Measurements from ENCODE around the gene PJA2.

Gene PJA2

DNA sequence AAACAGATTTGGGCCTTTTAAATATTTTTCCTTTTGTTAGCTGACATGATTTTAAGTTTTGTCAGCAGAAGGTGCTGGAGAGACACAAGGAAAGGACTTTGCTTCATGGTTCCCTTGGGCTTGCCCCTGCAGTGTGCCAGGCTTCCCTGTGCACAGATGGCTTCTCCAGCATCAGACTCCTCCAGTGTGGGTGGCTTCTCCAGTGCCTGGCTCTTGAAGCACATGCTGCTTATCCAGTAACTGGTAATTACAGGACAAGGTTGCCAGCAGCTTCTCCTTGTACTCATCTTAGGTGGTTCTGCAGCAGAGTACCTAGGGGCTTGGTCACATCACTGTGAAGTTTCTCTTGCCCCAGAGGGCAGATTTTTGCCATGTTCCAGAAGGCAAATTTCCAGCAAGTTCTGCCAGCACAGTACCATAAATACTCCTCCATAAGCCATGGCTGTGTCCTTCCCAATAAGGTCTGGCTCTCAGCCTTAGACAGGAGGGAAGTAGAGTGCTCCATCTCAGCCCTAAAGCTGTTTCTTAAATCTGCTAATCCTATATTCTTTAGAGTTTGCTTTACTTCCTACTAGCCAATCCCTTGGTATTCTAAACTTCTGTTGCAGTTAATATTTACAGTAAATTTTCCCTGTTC, 62.4 kb downstream of the PJA2 start:
- DNase-seq: no peak

DNA sequence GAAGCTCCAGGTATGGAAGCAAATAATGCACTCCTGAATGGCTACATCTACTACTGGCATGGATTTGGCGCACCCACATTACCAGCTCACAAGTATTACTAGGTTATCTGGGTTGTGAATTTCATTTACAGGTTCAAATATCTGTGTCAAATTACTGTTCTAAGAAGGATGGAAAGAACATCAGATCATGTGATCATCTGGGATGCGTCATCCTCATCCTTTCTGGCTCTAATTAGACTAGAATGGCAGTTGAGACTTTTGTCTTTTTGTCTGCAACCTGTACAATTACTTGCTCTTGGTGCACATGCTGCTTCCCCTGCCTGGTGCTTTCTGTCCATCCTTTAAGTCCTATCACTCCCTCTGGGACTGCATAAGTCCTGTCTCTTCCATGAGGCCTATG, 64.1 kb downstream of the PJA2 start:
- no peak for DNase-seq

GRCh38 chr5:109340351-109340750, 69.4 kb downstream of the PJA2 start:
- no peak for DNase-seq

DNA sequence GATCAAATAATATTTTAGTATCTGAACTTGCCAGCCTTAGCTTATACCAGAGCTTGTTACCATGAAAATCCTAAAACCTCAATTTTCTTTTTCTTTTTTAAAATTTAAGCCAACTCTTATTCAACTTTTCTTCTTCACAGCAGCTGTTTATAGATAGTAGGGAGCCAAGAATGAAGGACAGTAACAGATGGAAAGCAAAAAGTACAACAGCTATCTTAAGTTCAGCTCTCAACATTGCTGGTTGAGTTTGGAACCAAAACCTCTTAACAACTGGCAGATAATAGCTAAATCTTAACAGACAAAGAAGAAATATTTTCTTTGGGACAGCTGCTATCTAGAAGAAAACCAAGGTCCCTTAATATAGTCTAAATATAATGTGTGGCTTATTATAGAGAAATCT, 74.7 kb downstream of the PJA2 start:
- DNase-seq: no peak

GRCh38 chr5:109334056-109334455, 75.7 kb downstream of the PJA2 start:
- DNase-seq: no peak

GRCh38 chr5:109329333-109330237, 80.2 kb downstream of the PJA2 start:
- DNase-seq: no peak

DNA sequence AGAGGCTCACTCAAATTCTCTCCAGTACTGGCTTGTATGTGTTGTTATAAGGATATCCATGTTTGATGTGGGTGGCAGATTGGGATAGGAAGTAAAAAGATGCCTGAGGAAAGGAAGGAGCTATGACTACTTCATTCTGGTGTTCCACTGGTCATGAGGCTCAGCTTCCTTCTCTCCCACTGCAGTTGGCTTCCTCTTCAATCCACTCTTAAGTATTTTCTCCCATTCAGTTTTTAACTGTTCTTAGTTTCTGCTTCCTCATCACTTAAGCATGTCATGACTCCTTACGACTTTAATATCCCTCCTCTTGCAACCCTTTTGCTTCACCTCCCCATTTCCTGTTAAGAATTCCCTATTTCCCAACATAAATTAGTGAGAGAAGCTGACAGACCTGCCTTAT, 81.1 kb downstream of the PJA2 start:
- DNase-seq: no peak

- DNase-seq: no peak
Observed at GRCh38 chr5:109327570-109327969, 82.2 kb downstream of the PJA2 start.

GRCh38 chr5:109326919-109327318, 82.9 kb downstream of the PJA2 start:
- DNase-seq: no peak

- DNase-seq: no peak
Observed at GRCh38 chr5:109325456-109325855, 84.3 kb downstream of the PJA2 start.

DNA sequence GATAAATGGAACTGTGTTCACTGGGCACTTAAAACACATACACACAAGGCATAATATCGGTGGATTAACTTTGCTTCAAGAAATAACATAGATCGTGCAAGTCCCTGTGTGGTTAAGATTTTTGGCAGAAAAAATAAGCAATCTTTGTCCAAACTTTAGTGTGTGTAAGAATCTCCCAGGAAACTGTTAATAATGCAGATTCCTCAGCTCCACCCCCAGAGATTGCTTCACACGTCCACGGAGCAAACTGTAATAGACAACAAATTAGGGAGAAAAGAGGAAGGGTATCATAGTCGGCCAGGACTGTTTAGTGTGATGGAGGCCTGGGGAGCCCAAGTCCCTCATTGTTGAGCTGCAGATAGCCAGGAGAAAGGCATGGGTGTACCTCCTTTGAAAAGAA, 84.8 kb downstream of the PJA2 start:
- no peak for DNase-seq

GRCh38 chr5:109324351-109324750, 85.4 kb downstream of the PJA2 start:
- DNase-seq: no peak

DNA sequence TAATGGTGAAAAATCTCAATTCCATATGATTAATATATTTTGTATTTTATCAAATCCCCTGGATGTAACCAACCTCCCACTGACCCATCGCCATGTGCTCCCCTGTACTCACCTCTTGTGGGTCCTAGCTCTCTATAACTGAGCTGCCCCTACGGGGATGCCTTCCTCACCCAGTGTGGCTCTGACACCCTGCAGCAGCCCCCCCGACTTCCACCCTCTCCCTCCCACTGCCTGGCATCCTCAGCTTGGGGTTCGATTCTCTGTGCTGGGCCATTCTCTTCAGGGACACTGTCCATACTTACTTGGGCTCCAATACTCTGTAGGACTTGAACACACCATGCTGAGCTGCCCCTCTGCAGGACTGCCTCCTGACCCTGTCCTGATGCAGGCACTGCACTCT, 87.1 kb downstream of the PJA2 start:
- no peak for DNase-seq

DNA sequence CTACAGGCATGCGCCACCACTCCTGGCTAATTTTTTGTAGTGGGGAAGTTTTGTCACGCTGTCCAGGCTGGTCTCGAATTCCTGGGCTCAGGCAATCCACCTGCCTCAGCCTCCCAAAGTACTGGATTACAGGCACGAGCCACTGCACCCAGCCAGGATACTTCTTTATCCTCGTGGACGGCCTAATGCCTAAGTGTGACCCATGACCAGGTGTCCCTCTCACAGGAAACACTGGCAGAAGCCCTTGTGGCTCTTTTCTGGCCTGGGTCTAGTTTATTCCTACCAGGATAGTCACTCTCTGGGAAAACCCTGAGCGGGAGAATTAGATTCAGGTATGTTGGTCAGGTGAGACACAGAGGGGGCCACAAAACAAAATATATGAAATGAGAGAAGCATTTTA, 90.4 kb downstream of the PJA2 start:
- no peak for DNase-seq

DNA sequence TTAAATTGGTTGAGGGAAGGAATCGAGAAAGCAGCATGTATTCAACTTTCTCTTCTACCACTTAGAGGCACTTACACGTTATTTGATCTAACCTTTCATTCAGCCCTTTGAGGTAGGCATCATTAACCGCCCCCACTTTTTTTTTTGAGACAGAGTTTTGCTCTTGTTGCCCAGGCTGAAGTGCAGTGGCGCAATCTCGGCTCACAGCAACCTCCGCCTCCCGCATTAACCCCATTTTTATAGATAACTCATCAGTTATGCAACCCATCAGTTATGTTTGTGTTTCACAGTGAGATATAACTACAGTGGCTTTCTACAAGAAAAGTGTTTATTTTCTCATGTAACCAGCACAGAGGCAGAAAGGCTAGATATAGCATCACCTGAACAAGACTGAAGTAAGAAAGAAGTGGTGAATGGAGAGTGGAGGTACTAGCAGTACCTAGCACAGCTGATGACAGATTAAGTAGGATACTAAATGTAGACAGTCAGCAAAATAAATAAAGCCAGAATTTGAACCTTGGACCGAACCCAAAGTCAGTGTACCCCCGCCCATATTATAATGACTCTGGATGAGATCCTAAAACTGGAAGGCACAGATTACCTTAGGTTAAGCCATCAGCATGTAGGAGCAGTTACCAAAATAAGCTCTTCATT, 91.2 kb downstream of the PJA2 start:
- no peak for DNase-seq

GRCh38 chr5:109316634-109317033, 93.1 kb downstream of the PJA2 start:
- no peak for DNase-seq

DNA sequence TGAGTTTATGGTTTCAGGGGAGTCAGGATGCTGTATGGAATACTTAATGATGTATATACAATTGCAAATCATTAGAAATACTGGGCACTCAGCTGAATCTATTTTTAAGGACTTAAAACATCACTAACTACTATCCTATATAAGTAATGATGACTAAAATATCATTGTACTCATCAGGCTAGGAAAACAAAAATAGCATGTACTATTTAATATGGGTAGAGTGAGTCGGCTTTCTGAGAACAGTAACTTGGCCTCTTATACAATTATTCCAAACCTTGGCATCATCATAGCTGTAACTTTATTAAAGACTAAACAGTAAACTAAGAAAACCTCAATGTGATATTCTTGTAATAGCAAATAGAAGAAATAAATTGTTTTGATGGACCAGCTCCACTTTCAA, 94.5 kb downstream of the PJA2 start:
- DNase-seq: no peak

GRCh38 chr5:109313127-109313526, 96.6 kb downstream of the PJA2 start:
- no peak for DNase-seq

GRCh38 chr5:109312695-109313094, 97.1 kb downstream of the PJA2 start:
- DNase-seq: no peak

DNA sequence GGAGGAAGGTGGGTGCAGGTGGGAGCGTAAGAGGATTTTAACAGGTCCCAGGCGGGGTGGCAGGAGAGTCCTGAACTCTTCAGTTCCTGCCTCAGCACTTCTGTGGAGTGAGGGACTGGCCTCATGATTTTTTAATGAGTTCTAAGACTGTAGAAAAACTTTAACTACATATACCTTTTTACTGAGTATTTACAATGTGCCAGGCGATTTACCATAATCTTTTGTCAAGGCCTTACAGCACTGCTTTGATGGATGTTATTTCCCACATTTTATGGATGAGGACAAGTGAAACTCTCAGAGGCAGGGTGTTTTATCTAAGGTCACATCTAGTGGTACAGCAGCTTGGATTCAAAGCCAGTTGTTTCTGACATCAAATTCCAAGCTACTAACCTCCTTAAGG, 99.5 kb downstream of the PJA2 start:
- no peak for DNase-seq

DNA sequence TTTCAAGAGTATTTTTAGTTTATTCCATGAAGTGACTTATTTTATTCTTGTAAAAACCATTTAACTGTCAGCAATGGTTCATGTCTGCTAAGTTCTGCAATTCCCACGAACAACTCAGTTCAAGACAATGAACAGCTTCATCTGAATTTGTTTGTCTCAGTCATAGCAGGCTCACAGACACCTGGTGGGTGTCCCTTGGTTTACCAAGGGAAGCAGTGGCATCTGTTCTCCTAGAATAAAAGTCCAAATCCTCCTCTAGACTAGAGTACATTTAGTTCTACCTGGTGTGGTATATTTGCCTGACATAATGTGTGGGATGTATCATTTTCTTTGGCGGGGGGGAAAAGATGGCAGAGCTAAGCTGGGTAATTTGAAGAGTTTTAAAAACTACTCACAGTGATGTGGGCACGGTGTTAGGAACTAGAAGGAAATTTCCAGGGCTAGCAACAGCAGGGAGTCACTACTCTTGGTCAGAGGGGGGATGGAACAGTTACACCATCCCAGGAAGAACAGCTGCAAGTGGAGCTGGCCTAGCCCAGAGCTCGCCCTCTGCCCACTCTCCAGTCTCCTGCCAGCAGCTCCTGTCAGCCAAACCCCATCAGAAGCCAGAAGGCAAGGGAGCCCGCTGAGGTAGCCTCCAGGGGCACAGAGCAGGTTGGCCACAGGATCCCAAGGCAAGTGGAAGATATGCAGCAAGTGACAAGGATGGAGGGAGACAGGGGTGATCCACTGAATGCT, 100.3 kb downstream of the PJA2 start:
- DNase-seq: no peak

DNA sequence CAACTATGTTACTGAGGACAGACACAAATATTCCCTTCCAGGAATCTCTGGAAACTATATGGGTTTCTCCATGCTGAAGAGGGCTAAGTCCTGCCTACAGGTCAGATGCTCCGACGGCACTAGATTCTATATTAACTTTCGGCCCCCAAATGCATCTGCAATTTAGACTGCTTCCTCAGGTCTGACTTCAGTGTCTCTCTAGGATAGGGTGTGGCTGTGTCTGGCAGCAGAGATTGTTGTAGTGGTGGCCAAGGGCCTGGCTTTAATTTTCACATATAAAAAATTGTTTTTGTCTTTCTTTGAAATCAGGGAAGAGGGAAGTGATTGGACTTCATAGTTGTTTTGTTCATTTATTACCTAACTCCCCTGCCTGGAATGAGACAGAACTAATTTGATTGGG, 101.8 kb downstream of the PJA2 start:
- DNase-seq: no peak

DNA sequence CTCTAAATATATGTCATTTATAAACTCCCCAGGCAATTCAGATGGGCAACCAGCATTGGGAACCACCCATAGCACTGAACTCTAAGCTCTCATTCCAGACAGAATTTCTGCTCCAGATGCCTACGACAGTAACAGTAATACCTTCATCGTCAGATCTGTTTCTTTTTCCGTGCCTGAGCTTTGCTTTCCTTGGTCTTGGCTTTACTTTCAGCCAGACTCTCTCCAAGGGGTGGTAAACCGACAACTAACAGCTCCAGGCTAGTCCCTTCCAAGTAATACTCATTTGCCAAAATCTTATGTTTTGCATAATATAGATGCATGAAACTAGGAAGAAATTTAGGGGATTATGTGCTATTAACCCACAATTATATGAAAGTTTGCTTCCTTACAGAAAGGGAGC, 102.3 kb downstream of the PJA2 start:
- DNase-seq: no peak
